HG03520 (cell line): Measurements from ENCODE around the gene PDIA5.

Source experiments
- ATAC-seq: cut with Tn5 transposase; IDR thresholded peaks from one replicate; pipeline ENCODE4 v1.9.1; 2021; ENCODE audit warnings: mild to moderate bottlenecking, moderate library complexity; ENCODE audit not compliant: unreplicated experiment

Gene PDIA5

GRCh38 chr3:123070510-123070909 lies 3.7 kb downstream of the PDIA5 start:
- ATAC-seq, result no peak

GRCh38 chr3:123071146-123071545 lies 4.3 kb downstream of the PDIA5 start:
- ATAC-seq, result no peak

GRCh38 chr3:123071581-123071980 lies 4.8 kb downstream of the PDIA5 start:
- ATAC-seq, result no peak

GRCh38 chr3:123072152-123072551 lies 5.3 kb downstream of the PDIA5 start:
- ATAC-seq, result no peak

DNA sequence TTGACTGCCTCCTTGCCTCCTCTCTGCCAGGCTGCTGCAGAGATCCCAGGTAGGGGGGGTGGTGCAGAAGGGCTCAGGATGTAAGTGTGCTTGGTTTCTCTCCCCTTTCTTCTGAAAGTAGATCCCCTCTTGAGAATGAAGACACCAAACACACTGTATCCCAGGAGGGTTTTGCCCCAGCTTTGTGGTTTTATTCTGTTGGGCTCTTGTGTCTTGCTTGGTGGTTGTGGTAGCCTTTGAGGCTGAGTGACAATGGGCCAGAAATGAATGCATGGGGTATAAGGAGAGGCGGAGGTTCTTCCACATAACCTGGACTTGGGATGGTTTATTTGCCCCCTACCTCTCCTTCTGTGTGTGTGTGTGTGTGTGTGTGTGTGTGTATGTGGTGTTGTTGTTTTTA lies 5.7 kb downstream of the PDIA5 start:
- ATAC-seq, result no peak

GRCh38 chr3:123075359-123075758 lies 8.5 kb downstream of the PDIA5 start:
- no peak for ATAC-seq

DNA sequence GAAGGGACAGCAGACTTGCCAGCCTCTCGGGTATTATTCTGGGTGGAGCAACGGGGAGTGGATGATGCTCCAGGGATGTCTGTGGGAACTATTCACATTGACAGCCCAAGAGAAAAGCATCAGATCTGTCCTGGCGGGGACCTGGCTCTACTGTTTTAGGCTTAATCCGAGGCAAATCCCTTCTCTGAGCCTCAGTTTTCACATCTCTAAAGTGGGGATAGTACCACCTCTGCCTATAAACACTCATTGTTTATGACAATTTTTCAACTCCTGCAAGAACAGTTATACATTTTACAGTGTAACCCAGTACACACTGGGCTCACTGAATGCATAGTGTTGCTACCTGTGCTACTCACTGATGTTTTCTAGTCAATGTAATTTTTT lies 9.3 kb downstream of the PDIA5 start:
- ATAC-seq, result no peak

GRCh38 chr3:123076496-123077418 lies 9.9 kb downstream of the PDIA5 start:
- ATAC-seq, result no peak

DNA sequence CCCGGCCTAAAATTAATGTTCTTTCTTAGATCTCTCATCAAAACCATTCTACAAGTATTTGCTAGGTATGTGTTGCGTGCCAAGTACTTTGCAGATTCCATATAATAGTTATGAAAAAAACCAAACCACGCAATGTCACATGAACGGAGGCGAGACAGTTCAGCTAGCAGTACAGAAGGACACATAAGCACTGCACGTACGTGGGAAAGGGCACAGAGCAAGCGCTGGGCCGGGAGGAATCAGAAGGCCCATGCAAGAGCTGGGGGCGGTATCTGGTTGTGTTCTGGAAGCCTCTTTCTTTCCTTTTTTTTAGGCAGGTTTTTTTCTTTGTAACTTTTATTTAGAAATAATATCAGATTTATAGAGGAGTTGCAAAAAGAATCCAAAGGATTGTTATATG lies 11.3 kb downstream of the PDIA5 start:
- ATAC-seq, result no peak

GRCh38 chr3:123080864-123081562 lies 14.2 kb downstream of the PDIA5 start:
- no peak for ATAC-seq

DNA sequence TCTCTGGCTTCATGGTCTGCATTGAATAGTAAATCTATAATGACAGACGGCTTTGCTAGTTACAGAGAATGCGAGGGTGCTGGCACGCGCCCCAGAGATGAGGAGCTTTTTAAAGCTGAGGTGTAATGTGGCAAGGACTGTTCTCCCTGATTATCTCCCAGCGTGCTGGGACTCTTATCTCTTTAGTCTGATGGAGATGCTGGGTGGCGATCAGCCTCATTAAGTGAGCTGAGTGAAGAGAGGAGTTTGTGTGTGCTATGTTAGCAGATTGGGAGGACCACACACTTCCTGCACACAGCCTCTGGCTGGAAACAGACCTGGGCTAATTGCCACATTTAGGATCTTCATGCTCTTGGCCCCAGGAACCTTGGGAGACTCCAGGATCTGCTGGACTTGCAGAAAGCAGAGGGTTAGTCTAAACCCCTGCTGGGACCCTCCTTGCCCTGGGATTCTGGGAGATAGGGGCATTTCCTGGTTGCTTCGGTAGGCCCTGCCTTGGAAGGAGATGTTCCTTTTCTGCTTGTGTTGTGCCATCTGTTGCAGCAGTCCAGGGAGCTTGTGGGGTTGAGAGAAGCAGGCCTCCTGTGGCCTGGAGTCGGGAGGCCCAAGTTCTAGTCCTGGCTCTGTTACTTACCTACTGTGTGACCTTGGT lies 15.0 kb downstream of the PDIA5 start:
- ATAC-seq, result no peak

DNA sequence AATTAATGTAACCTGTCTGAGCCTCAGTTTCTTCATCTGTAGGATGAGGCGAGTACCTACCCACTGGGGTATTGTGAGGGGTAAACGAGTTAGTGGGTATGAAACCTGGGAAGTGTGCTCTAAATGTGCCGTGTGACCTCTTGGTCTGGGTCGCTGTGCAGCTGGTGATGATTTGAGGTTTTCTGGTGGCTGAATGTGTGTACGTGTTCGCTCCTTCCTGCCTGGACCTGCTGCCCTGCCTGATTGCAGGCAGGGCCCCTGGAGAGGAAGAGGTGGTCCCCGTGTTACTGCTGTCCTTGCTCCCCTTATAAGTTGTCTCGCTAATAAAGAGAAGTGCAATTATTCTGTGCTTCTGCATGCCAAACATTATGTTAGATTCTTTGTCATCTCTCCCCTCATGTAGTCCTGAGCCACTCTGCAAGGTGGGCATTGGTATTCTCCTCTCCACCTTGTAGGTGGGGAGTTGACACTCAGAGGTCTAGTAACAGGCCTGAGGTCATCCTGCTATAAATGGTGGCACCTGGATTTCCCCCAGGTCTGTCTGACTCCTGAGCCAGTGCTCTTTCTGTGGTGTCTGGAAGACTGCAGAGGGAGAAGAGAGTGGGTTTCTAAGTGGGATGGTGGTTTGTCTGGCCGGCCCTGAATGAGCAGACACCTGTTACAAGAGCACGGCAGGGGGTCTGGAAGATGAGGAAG lies 15.7 kb downstream of the PDIA5 start:
- ATAC-seq, result no peak

GRCh38 chr3:123083383-123084124 lies 16.7 kb downstream of the PDIA5 start:
- no peak for ATAC-seq

DNA sequence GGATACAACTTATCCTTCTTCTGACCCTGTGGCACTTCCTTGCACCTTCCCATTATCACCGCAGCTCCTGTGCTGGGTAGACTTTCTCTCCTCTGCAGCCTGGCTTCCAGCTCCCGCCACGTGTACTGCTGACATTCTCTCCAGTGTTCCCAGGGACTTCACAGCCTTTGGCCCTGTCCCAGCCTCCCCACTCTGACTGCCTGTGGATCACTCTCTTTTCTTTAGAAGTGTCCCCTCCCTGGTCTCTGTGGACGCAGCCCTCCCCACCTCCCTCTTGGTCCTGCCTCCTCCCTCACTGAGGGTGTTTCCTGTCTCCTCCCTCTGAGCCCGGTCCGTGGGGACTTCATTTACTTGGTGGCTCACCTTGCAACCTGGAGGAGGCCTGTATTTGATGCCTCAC lies 17.4 kb downstream of the PDIA5 start:
- ATAC-seq, result no peak

- ATAC-seq, result no peak
Observed at GRCh38 chr3:123084738-123085237, 18.0 kb downstream of the PDIA5 start.

DNA sequence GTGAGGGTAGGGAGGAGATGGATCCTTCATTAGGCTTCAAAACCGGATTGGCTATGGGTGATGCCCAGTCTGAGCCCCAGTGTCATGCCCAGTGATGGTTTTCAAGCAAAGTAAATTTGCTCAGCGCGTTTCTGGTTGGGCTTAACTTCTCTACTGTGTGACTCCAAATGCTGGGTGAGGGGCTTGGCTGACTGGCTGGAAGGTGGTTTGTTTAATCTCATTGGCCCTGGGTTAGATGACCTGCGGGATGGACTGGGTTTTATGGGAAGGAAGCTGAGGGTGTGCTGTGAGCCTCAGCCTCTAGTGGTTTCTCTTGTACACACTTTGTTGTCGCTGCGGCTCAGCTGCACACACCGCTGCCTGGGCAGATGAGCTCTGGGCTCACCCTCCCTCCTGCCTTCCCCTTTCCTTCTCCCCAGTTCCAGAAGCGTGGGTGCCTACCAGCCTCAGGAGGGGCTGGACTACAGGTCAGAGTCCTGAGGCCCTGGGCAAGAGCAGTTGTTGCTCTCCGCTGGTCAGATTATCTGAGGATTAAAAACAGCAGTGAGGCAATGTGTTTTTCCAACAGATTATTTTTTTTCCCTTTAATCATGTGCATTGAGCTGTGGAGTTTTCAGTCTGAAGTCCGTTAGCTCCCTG lies 18.6 kb downstream of the PDIA5 start:
- ATAC-seq, result no peak

- ATAC-seq, result no peak
Observed at GRCh38 chr3:123085932-123086627, 19.3 kb downstream of the PDIA5 start.

DNA sequence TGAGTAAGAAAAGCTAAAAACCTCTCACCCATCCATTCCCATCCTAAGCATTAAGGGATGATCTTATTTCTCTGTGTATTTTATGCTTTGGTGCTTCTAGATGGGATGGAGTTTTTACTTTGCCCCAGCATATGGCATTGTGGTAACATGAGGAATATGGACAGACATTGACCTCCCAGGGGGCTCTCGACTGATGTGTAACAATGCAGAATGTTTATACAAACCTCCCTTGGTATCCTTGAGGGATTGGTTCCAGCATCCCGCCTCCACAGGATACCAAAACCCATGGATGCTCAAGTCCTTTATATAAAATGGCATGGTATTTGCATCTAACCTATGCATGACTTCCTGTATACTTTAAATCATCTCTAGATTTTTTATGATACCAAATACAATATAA lies 21.6 kb downstream of the PDIA5 start:
- ATAC-seq, result no peak
